Peyer's patch (tissue), 4 donors: ENCODE measurements around the gene IL31RA.

Experiments
- POLR2A ChIP-seq, 2 donors: fragments of 450-650 bp; IDR thresholded peaks; one replicate each; pipeline ENCODE4 v1.5.1; 2017; ENCODE audit warnings: antibody characterized with exemption in 2 of 2, mild to moderate bottlenecking in 2 of 2, moderate library complexity in 2 of 2
- TF ChIP-seq, protein P1 (sequence below), 6 experiments: fragments of 450-650 bp in 4 of 6; fragments of 200-600 bp in 2 of 6; sonication (generic) in 1 of 6; IDR thresholded peaks; one replicate each; pipeline ENCODE4 v1.5.1; 2017 to 2019; ENCODE audit warnings: antibody characterized with exemption in 6 of 6, mild to moderate bottlenecking in 3 of 6, moderate library complexity in 1 of 6

DNA sequence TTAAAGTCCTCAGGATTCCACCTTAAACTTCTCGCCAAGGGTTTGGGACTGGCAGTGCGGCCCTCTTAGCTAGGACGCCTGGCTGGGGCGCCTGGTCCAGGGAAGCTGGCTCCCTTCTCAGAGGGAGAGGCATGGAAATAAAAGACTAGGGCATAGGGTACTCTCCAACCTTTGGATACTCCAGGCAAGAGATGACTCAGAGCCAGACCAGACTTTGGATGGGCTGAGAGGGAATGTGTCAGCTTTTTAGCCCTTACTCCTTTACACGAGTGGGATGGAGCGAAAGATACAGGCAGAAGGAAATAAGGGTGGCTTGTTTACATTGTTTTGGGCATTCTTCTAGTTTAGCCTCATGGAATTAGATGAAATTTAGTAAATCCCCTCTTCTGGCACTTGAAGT, 48.2 kb downstream of the IL31RA start:
- TF ChIP-seq, protein P1, sequence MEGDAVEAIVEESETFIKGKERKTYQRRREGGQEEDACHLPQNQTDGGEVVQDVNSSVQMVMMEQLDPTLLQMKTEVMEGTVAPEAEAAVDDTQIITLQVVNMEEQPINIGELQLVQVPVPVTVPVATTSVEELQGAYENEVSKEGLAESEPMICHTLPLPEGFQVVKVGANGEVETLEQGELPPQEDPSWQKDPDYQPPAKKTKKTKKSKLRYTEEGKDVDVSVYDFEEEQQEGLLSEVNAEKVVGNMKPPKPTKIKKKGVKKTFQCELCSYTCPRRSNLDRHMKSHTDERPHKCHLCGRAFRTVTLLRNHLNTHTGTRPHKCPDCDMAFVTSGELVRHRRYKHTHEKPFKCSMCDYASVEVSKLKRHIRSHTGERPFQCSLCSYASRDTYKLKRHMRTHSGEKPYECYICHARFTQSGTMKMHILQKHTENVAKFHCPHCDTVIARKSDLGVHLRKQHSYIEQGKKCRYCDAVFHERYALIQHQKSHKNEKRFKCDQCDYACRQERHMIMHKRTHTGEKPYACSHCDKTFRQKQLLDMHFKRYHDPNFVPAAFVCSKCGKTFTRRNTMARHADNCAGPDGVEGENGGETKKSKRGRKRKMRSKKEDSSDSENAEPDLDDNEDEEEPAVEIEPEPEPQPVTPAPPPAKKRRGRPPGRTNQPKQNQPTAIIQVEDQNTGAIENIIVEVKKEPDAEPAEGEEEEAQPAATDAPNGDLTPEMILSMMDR (IDR thresholded peaks at IDR 0.05), result no peak
- no peak for TF ChIP-seq POLR2A (IDR thresholded peaks at IDR 0.05)
